GM12875 (cell line): ENCODE data around the gene ZIC1.
A peak's percentile ranks its signal among the peaks of the same experiment; 100 is the strongest.

Experiments used
- H3K4me3 ChIP-seq: one replicate; pipeline ENCODE4 v1.5.1; 2011; ENCODE audit warnings: low read depth, low read length, control low read depth
- CTCF ChIP-seq: IDR thresholded peaks from 2 replicates; pipeline ENCODE4 v1.5.1; 2011; ENCODE audit warnings: low read depth, mild to moderate bottlenecking, control low read depth, inconsistent platforms, low read length, moderate library complexity, borderline replicate concordance; ENCODE audit not compliant: insufficient read depth

Gene ZIC1

GRCh38 chr3:147409143-147410115 is at the start of gene ZIC1:
ZIC1 (plus strand) TSS chr3:147409365; CDS start chr3:147410113, 748 bp downstream.
- peak within 1 kb of the TSS; percentile 43 for H3K4me3 ChIP-seq
- no peak for TF ChIP-seq CTCF

GRCh38 chr3:147360051-147360439 is 49.1 kb upstream of the ZIC1 start:
- TF ChIP-seq CTCF: no peak

GRCh38 chr3:147360646-147361453 is 48.3 kb upstream of the ZIC1 start:
- H3K4me3 ChIP-seq: no peak overlapping the region
- TF ChIP-seq CTCF: no peak

More at GRCh38 chr3:147360051-147360439, 49.1 kb upstream of the ZIC1 start:
- no peak overlapping the region for H3K4me3 ChIP-seq

GRCh38 chr3:147361454-147362420 is 47.4 kb upstream of the ZIC1 start:
- H3K4me3 ChIP-seq: no peak overlapping the region
- TF ChIP-seq CTCF: peak; percentile 70; the same call in 1 of the 2 replicates

- TF ChIP-seq CTCF: no peak
- H3K4me3 ChIP-seq: no peak overlapping the region
These were observed 44.4 kb upstream of the ZIC1 start for GRCh38 chr3:147364771-147365170.

- no peak overlapping the region for H3K4me3 ChIP-seq
- TF ChIP-seq CTCF: no peak
These were observed 43.7 kb upstream of the ZIC1 start for GRCh38 chr3:147365196-147366115.
